Panc1 (cell line): ENCODE measurements around the gene COL11A2. TPM values are rescaled to one million over a fixed set of nuclear protein-coding genes. Genes with fewer than 3 reads are reported as not detected.

Experiments used
- ATAC-seq: fragments of 200-7000 bp; cut with Tn5 transposase; 2 replicates; pipeline ENCODE4 v1.9.1; 2020; ENCODE audit warnings: mild to moderate bottlenecking, moderate library complexity
- BruUV-seq: library from RNA; stranded (reverse); fragments of 400-500 nt; replicated peaks from 2 replicates; lab custom pipeline; 2021; lab: Mats Ljungman, UMichigan
- CTCF ChIA-PET: fragments of 300-600 bp; sonication (Branson Sonifier 250); formaldehyde crosslinking; loops from one replicate; lab custom pipeline; 2022; ENCODE audit warnings: antibody characterized with exemption; lab: Charles Lee
- POLR2A ChIA-PET: fragments of 300-600 bp; sonication (Branson Sonifier 250); formaldehyde crosslinking; loops from one replicate; lab custom pipeline; 2022; ENCODE audit warnings: antibody characterized with exemption; lab: Charles Lee
- DNase-seq: peaks from one replicate; pipeline ENCODE4 v3.0.0-alpha.2; 2010; ENCODE audit warnings: low read depth, low spot score
- H3K27ac ChIP-seq: 2 replicates; pipeline ENCODE4 v1.5.1; 2011; ENCODE audit warnings: mild to moderate bottlenecking, low read length, inconsistent platforms
- H3K27me3 ChIP-seq: fragments of 200-500 bp; sonication (Bioruptor generic); 2 replicates; pipeline ENCODE4 v1.6.0; 2014; ENCODE audit warnings: low read length, inconsistent platforms; ENCODE audit not compliant: control insufficient read depth, insufficient read depth
- H3K36me3 ChIP-seq: fragments of 200-500 bp; sonication (Bioruptor generic); 2 replicates; pipeline ENCODE4 v1.5.1; 2014; ENCODE audit warnings: inconsistent platforms, mild to moderate bottlenecking, low read length, moderate library complexity; ENCODE audit not compliant: control insufficient read depth, insufficient read depth
- H3K4me1 ChIP-seq: 2 replicates; pipeline ENCODE4 v1.5.1; 2011; ENCODE audit warnings: inconsistent platforms, mild to moderate bottlenecking, low read length, moderate library complexity; ENCODE audit not compliant: control insufficient read depth, insufficient read depth
- H3K4me3 ChIP-seq, 2 experiments: 2 replicates each; pipeline ENCODE4 v1.5.1; 2011 to 2012; ENCODE audit warnings: low read depth in 2 of 2, low read length in 2 of 2, mild to moderate bottlenecking in 2 of 2, inconsistent platforms in 1 of 2, moderate library complexity in 1 of 2
- H3K9me3 ChIP-seq: fragments of 200-500 bp; sonication (Bioruptor generic); 2 replicates; pipeline ENCODE4 v1.5.1; 2014; ENCODE audit warnings: low read depth, mild to moderate bottlenecking, inconsistent platforms, low read length, moderate library complexity; ENCODE audit not compliant: control insufficient read depth, insufficient read depth
- POLR2AphosphoS5 ChIP-seq: IDR thresholded peaks from 2 replicates; pipeline ENCODE4 v1.6.1; 2012; ENCODE audit warnings: mild to moderate bottlenecking, low read depth, low read length, moderate library complexity
- SIN3A ChIP-seq: IDR thresholded peaks from 2 replicates; pipeline ENCODE4 v1.6.1; 2012; ENCODE audit warnings: low read depth, mild to moderate bottlenecking, low read length, moderate library complexity, borderline replicate concordance; ENCODE audit not compliant: insufficient read depth
- TCF7L2 ChIP-seq: IDR thresholded peaks from 2 replicates; pipeline ENCODE4 v1.6.1; 2011; ENCODE audit warnings: mild to moderate bottlenecking, low read depth, low read length, inconsistent platforms
- in situ Hi-C: cut with HindIII; loops from 2 replicates; pipeline ENCODE4 v1.10.0; 2016; ENCODE audit warnings: low sequenced_read_pairs, low pct_unique_long_range_greater_than_20kb
- intact Hi-C: fragments of 100-400 bp; cut with micrococcal nuclease; formaldehyde crosslinking; loops from one replicate; pipeline ENCODE4 v1.10.0; 2022; ENCODE audit not compliant: unreplicated experiment
- total RNA-seq: library from RNA; stranded (reverse); gene quantifications from one replicate; pipeline ENCODE4 v1.2.1, GENCODE V29; 2021; ENCODE audit not compliant: unreplicated experiment
- TF ChIP-seq, protein P1 (sequence below), 2 experiments: IDR thresholded peaks; 2 replicates each; pipeline ENCODE4 v1.6.1; 2011 to 2012; ENCODE audit warnings: low read depth in 2 of 2, control low read depth in 1 of 2, low read length in 1 of 2, mild to moderate bottlenecking in 1 of 2, moderate library complexity in 1 of 2; ENCODE audit not compliant: insufficient read depth in 1 of 2
- TF ChIP-seq, protein P2 (sequence below): fragments of 450-650 bp; IDR thresholded peaks from 2 replicates; pipeline ENCODE4 v1.5.1; 2017; ENCODE audit warnings: mild to moderate bottlenecking

COL11A2 gene
- total RNA-seq, 1 experiment from 2014 or later, result 0.57 TPM

DNA sequence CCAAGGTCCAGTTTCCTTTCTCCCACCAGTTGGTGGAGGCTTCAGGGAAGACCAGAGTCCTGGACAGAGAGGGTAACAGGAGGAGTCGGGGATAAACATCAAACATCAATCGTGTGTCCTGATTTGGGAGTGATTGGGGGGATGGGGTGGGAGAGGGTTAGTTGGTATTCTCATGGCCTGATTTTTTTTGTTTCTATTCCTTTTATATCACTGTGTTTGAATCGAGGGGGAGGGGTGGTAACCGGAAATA is 11.8 kb upstream of the COL11A2 start:
- ATAC-seq (no peak), DNase-seq (no peak)
- Histone ChIP-seq H3K4me3 (peak overlapping the region; percentile 66 to 79), H3K4me1 (peaks cover 46% of the 10 kb centered on the region), H3K36me3 (peaks cover 13% of the 10 kb centered on the region), H3K27ac (peak overlapping the region; percentile 58), H3K27me3 (no peaks in the 10 kb centered on the region), H3K9me3 (no peaks in the 10 kb centered on the region)
- CTCF ChIA-PET, result no interaction called here
- POLR2A ChIA-PET, result no interaction called here
- no TSS peak for BruUV-seq
- no peak for TF ChIP-seq TCF7L2
- TF ChIP-seq, protein P1, sequence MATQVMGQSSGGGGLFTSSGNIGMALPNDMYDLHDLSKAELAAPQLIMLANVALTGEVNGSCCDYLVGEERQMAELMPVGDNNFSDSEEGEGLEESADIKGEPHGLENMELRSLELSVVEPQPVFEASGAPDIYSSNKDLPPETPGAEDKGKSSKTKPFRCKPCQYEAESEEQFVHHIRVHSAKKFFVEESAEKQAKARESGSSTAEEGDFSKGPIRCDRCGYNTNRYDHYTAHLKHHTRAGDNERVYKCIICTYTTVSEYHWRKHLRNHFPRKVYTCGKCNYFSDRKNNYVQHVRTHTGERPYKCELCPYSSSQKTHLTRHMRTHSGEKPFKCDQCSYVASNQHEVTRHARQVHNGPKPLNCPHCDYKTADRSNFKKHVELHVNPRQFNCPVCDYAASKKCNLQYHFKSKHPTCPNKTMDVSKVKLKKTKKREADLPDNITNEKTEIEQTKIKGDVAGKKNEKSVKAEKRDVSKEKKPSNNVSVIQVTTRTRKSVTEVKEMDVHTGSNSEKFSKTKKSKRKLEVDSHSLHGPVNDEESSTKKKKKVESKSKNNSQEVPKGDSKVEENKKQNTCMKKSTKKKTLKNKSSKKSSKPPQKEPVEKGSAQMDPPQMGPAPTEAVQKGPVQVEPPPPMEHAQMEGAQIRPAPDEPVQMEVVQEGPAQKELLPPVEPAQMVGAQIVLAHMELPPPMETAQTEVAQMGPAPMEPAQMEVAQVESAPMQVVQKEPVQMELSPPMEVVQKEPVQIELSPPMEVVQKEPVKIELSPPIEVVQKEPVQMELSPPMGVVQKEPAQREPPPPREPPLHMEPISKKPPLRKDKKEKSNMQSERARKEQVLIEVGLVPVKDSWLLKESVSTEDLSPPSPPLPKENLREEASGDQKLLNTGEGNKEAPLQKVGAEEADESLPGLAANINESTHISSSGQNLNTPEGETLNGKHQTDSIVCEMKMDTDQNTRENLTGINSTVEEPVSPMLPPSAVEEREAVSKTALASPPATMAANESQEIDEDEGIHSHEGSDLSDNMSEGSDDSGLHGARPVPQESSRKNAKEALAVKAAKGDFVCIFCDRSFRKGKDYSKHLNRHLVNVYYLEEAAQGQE (IDR thresholded peaks at IDR 0.05; ENCODE audit: insufficient read depth in 1 of 2, low read depth in 2 of 2, low read length in 1 of 2), result no peak
- no peak for TF ChIP-seq SIN3A
- TF ChIP-seq, protein P2, sequence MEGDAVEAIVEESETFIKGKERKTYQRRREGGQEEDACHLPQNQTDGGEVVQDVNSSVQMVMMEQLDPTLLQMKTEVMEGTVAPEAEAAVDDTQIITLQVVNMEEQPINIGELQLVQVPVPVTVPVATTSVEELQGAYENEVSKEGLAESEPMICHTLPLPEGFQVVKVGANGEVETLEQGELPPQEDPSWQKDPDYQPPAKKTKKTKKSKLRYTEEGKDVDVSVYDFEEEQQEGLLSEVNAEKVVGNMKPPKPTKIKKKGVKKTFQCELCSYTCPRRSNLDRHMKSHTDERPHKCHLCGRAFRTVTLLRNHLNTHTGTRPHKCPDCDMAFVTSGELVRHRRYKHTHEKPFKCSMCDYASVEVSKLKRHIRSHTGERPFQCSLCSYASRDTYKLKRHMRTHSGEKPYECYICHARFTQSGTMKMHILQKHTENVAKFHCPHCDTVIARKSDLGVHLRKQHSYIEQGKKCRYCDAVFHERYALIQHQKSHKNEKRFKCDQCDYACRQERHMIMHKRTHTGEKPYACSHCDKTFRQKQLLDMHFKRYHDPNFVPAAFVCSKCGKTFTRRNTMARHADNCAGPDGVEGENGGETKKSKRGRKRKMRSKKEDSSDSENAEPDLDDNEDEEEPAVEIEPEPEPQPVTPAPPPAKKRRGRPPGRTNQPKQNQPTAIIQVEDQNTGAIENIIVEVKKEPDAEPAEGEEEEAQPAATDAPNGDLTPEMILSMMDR, result no peak
- TF ChIP-seq POLR2AphosphoS5, result no peak
- intact Hi-C loops, result no loop called here
- in situ Hi-C loops, result no loop called here

DNA sequence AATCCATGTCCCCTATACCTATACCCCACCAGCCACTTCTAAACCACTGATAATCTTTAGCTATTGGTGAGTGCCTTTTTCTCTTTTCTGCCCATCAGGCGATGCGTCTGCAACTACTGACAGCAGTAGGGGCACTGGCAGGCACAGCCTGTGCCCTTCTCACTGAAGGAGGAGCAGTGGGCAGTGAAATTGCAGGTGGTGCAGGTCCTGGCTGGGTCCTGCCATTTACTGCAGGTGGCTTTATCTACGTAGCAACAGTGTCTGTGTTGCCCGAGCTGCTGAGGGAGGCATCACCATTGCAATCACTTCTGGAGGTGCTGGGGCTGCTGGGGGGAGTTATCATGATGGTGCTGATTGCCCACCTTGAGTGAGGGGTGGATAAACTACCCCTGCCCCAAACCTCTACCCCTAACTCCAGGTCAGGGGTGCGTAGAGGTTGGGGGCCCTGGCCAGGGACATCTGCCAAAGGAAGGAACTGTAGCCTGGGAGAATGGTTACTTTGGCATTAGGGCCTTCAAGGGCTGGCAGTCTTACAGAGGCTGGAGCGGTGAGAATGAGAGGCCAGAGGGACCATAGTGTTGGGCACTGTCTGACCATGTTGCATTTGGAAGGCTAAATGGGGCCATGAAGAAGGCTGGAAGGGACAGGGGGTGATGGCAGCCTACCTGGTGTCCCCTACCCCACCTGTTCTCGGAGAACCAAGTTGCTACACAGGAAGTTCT is 11.3 kb upstream of the COL11A2 start:
- Histone ChIP-seq H3K27ac (peak overlapping the region; percentile 58), H3K4me3 (peak overlapping the region in 1 of 2 experiments; percentile 79; a peak in 2 of 4 replicates), H3K9me3 (no peaks in the 10 kb centered on the region), H3K4me1 (peaks cover 45% of the 10 kb centered on the region), H3K36me3 (peaks cover 13% of the 10 kb centered on the region), H3K27me3 (no peaks in the 10 kb centered on the region)
- ATAC-seq (no peak), DNase-seq (no peak)
- TF ChIP-seq POLR2AphosphoS5, result no peak
- no peak for TF ChIP-seq SIN3A
- TF ChIP-seq TCF7L2, result no peak
- TF ChIP-seq, protein P1 (IDR thresholded peaks at IDR 0.05; ENCODE audit: insufficient read depth in 1 of 2, low read depth in 2 of 2, low read length in 1 of 2), result no peak
- TF ChIP-seq, protein P2, result no peak
- ChIA-PET POLR2A (interaction anchor here (0.8 kb wide), 1 partner anchor 12 kb away, joined by 3 read pairs; no protein-coding TSS in a partner anchor), CTCF (no interaction called here)
- intact Hi-C loops (no loop called here), in situ Hi-C loops (no loop called here)
- no TSS peak for BruUV-seq
